HFF-Myc (cell line): Measurements from ENCODE around the gene ZSWIM3.
A peak's percentile ranks its signal among the peaks of the same experiment; 100 is the strongest.

Experiments
- DNase-seq: peaks from one replicate; pipeline ENCODE4 v3.0.0-alpha.2; 2011; ENCODE audit warnings: low read depth; ENCODE audit errors: extremely low read depth
- H3K4me3 ChIP-seq: replicated peaks from 2 replicates; pipeline ENCODE4 v1.5.1; 2011; ENCODE audit warnings: low read depth, mild to moderate bottlenecking, control low read depth, low read length
- TF ChIP-seq, protein P1 (sequence below): IDR thresholded peaks from 2 replicates; pipeline ENCODE4 v1.5.1; 2012; ENCODE audit warnings: mild to moderate bottlenecking, low read depth, low read length, control low read depth; ENCODE audit errors: missing control alignments

Gene ZSWIM3

DNA sequence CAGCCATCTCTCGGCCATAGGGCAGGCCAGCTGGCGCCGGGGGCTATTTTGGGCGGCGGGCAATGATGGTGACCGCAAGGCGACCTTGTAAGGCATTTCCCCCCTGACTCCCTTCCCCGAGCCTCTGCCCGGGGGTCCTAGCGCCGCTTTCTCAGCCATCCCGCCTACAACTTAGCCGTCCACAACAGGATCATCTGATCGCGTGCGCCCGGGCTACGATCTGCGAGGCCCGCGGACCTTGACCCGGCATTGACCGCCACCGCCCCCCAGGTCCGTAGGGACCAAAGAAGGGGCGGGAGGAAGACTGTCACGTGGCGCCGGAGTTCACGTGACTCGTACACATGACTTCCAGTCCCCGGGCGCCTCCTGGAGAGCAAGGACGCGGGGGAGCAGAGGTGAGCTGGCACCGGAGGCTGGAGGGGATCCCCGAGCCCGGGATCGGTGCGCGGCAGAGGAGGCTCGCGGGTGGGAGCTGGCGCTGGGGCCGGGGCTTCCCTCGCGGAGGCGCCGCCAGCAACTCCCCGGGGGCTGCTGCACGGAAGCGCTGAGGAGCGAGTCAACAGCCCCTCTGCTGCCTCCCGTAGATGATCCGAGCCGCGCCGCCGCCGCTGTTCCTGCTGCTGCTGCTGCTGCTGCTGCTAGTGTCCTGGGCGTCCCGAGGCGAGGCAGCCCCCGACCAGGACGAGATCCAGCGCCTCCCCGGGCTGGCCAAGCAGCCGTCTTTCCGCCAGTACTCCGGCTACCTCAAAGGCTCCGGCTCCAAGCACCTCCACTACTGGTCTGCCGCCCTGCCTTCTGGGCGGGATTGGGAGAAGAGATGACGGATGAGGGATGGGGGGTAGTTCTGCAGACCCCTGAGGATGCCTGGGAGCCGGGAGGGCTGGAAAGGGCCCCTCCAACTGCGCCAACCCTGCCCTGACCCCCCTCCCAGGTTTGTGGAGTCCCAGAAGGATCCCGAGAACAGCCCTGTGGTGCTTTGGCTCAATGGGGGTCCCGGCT lies 33.9 kb downstream of the ZSWIM3 start, which contains the start of the genes CTSA and NEURL2:
CTSA (plus strand) TSS at position 351 of the 999 bp plus-strand sequence; CDS start at position 585, 234 bp downstream.
NEURL2 (minus strand) TSS at position 224 of the 999 bp plus-strand sequence; CDS start at position 7, 217 bp downstream.
- no peak for DNase-seq
- TF ChIP-seq, protein P1, sequence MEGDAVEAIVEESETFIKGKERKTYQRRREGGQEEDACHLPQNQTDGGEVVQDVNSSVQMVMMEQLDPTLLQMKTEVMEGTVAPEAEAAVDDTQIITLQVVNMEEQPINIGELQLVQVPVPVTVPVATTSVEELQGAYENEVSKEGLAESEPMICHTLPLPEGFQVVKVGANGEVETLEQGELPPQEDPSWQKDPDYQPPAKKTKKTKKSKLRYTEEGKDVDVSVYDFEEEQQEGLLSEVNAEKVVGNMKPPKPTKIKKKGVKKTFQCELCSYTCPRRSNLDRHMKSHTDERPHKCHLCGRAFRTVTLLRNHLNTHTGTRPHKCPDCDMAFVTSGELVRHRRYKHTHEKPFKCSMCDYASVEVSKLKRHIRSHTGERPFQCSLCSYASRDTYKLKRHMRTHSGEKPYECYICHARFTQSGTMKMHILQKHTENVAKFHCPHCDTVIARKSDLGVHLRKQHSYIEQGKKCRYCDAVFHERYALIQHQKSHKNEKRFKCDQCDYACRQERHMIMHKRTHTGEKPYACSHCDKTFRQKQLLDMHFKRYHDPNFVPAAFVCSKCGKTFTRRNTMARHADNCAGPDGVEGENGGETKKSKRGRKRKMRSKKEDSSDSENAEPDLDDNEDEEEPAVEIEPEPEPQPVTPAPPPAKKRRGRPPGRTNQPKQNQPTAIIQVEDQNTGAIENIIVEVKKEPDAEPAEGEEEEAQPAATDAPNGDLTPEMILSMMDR: no peak
- peak within 1 kb of the TSS; percentile 80 for H3K4me3 ChIP-seq

DNA sequence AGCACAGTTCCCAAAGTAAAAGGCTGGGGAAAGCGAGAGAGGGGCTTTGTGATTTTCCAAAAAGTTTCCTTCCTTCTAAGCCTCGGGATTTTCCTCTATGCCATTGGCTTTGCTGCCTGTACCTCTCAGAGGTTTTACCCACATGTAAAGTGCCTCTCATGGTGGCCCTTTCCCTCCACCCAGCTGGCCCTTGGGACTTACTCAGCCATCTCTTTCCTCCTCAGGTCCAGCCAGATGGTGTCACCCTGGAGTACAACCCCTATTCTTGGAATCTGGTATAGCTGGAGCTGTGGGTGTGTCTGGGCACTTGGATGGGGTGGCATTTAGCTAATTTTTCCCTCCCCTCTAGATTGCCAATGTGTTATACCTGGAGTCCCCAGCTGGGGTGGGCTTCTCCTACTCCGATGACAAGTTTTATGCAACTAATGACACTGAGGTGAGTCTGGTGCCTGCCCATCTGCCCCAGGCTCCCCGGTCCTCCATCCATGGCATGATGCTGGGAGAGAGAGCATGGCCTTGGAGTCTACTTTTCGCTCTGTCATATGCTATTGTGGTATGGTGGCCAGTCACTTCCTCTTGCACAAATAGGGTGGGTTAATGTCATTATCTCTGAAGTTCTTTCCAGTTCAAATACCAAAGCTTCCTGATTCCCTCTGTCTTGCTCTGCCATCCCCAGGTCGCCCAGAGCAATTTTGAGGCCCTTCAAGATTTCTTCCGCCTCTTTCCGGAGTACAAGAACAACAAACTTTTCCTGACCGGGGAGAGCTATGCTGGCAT lies 34.8 kb downstream of the ZSWIM3 start:
- TF ChIP-seq, protein P1: peak; percentile 25
- peak overlapping the region; percentile 80 for H3K4me3 ChIP-seq
- DNase-seq: no peak

DNA sequence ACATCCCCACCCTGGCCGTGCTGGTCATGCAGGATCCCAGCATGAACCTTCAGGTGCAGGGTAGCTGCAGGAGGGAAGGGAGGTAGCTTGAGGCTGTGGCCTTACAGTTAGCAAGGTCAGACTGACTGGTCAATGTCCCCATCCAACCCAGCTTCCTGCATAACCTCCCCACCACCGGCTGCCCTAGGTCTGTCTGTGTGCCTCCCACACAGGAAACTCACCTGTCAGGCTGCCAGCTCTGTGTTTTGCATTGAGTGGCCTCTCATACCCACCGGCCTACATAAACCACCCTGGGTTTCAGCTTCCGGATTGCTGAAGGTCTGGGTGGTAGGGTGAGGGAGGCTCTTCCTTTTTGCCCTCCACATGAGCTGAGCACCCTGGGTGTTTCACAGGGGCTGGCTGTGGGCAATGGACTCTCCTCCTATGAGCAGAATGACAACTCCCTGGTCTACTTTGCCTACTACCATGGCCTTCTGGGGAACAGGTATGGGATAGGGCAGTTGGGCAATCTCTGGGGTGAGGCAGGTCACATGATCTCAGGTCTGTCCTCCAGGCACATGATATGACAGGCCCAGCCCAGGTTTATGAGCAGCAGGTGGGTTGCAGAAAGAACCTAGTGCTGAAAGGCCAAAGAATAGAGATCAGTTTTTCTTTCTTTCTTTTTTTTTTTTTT lies 35.5 kb downstream of the ZSWIM3 start:
- DNase-seq: no peak
- TF ChIP-seq, protein P1: no peak
- H3K4me3 ChIP-seq: peak overlapping the region; percentile 80

DNA sequence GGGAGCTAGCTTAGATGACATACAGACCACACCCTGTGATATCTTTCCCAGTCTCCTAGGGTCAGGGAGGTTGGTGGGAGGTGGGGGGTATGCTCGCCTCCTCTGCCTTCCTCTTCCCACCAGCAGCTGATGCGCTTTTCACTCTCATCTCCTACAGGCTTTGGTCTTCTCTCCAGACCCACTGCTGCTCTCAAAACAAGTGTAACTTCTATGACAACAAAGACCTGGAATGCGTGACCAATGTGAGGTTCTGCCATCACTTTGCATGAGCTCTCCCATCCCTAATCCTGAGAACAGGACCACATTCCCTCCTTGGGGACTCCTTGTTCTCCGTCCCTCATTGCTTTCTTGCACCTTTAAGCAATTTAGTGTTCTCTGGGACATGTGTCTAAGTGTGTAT lies 36.4 kb downstream of the ZSWIM3 start:
- H3K4me3 ChIP-seq: no peak overlapping the region
- no peak for DNase-seq
- TF ChIP-seq, protein P1: no peak

DNA sequence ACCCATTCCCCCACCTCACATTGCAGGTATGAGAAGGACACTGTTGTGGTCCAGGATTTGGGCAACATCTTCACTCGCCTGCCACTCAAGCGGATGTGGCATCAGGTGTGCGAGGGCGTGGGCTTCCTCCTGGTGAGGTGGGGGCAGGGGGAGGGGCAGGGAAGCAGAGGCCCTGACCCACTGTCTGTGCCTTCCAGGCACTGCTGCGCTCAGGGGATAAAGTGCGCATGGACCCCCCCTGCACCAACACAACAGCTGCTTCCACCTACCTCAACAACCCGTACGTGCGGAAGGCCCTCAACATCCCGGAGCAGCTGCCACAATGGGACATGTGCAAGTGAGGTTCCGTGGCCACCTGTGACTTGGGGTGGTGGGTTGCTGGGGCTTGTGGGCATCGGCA lies 37.4 kb downstream of the ZSWIM3 start:
- TF ChIP-seq, protein P1: no peak
- no peak overlapping the region for H3K4me3 ChIP-seq
- DNase-seq: no peak

DNA sequence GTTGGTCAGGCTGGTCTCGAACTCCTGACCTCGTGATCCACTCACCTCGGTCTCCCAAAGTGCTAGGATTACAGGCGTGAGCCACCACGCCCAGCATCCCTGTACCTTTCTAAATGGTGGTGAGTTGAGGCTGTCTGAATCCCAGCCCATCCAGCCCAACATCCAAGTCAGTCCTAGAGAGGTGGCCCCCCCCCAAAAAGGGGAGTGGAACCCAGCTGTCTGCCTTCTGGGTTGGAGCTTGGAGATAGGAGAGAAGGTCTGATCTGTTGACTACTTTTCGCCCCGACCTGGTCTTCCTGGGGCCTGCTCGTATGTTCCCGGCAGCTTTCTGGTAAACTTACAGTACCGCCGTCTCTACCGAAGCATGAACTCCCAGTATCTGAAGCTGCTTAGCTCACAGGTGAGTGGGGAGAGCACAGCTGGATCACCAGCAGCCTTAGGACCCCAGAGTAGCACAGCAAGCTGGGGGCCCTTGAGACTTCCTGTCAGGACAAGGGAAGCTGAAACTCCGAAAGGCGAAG lies 39.3 kb downstream of the ZSWIM3 start:
- H3K4me3 ChIP-seq: no peak overlapping the region
- DNase-seq: no peak
- TF ChIP-seq, protein P1: no peak
